GM19025 (cell line): ENCODE results near the gene LILRB2.
"Not testable (repeated sequence)": the region's sequence is repeated elsewhere in the genome, so short reads cannot be mapped to it uniquely, and the experiment has no call there.

ENCODE experiments used
- ATAC-seq: cut with Tn5 transposase; IDR thresholded peaks from one replicate; pipeline ENCODE4 v1.9.1; 2021; ENCODE audit warnings: mild to moderate bottlenecking, low read depth, moderate library complexity; ENCODE audit not compliant: unreplicated experiment

Gene LILRB2

DNA sequence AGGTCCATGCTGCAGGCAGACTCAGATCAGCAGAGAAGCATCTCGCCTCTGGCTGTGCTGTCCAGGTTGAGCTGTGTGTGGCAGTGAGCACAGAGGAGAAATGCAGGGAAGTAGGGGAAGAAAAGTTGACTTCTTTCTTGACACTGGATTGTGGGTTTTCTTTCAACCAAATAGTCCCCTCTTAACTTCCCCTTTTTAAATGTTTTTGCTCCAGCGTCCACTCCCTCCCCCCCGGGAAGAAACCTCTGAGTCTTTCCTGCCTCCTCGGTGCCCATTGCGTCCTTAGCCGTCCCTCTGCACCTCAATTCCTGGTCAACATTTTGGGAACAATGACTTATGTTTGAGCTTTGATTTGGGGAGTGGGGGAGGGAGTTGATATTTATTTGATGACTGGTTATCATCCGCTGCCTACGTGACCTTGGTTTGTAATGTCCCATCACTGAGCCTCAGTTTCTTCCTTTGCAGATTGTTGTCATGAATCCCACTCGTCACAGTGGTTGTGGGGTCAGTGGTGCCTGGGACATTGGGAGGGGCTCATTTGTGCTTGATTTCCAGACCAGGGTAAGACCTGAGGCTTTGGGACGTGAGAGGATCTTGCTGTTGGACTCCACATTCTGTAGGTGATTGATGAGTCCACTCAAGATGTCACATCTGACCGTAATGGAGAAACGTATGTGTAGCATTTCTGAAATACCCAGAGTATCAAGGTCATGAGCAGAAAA is at the start of gene LILRB2:
Gene LILRB2, minus strand, starts transcription at position 104 of the 722 bp plus-strand sequence. CDS start 614 bp downstream, outside the sequence.
- no peak for ATAC-seq

DNA sequence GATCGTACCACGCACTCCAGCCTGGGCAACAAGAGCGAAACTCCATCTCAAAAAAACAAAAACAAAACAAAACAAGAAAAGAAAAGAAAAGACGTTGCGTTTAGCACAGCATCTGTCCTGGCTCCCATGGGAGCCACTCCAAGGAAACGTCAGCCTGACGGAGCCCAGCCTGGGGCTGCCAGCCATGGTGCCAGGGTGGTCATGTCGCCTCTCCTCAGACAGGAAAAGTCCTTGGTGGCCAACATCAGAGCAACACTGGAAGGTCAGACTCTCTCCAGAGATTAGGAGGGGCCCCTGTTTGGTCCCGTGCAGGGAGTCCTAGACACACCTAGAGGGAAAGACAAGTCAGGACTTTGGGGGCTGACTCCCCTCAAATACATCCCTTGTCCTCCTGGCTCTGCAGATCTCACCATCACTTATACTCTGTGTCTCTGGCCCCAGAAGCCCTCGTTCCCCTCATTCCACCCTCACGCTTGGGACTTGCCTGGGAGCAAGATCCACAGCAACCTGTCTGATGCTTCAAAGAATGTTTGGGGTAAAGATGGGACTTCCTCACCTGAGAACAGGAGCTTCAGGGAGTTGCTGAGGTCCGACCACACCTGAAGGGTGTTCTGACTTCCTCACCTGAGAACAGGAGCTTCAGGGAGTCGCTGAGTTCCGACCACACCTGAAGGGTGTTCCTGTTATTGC is 48.7 kb upstream of the LILRB2 start:
- ATAC-seq: no peak

DNA sequence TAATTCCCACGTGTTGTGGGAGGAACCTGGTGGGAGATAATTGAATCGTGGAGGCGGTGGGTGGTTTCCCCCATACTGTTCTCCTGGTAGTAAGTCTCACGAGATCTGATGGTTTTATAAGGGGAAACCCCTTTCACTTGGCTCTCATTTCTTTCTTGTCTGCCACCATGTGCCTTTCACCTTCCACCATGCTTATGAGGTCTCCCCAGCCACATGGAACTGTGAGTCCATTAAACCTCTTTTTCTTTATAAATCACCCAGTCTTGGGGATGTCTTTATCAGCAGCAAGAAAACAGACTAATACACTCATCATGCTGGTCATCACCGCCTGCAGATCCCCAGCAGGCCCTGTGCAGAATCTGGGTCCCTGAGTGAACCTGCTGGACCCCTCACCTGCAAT is 47.9 kb upstream of the LILRB2 start:
- ATAC-seq: not testable (repeated sequence)

DNA sequence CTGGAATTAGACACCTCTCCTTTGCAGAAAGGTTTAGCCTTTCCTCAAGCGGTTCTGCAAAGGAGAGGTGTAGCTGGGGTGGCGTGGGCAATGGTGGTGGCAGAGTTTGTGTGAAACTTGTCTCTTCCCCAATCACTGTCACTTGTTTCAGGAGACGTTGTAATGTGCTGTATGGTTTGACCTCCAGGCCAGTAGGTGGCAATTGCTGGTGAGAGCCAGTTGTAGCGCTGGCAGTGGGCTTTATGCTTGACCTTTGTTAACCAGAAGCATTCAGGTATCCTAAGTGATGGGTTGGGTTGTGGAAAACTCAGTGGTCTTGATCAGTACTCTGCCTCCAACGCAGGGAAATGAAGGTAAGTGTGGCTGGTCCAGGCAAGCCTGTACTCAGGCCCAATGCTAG is 44.7 kb upstream of the LILRB2 start:
- no peak for ATAC-seq

DNA sequence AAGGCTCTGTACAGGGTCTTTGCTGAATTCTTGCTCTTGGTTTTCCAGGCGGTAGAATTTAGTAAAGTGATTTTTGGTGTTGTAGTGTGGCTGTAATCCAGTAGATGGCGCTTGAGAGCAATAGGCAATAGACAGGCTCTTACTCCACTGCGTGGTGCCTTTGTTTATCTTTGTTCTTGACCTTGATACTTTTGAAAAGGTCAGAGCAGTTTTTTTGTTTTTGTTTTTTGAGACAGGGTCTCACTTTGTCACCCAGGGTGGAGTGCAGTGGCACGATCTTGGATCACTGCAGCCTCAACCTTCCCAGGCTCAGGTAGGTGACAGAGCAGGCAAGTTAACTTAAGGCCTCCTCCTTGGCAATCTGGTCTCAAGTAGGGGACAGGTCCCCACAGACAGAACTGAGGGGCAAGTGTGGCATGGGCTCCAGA is 44.3 kb upstream of the LILRB2 start:
- no peak for ATAC-seq

DNA sequence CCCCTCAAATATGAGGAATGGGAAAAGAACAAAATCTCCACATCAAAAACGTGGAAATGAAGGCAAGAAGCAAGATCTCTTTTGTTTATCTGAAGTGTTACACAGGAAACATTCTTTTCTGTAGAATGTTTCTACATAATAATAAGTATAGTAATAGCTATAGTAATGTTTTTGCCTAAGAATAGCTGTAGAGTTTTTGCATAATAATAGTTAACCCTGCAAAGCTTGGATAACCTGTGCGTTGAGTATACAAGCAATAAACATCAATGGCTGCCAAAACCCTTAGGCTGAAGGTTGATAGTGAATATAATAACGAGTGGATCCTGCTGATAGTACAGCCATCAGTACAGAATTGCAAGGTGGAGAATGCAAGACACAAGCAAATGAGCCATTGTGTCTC is 43.2 kb upstream of the LILRB2 start:
- no peak for ATAC-seq

DNA sequence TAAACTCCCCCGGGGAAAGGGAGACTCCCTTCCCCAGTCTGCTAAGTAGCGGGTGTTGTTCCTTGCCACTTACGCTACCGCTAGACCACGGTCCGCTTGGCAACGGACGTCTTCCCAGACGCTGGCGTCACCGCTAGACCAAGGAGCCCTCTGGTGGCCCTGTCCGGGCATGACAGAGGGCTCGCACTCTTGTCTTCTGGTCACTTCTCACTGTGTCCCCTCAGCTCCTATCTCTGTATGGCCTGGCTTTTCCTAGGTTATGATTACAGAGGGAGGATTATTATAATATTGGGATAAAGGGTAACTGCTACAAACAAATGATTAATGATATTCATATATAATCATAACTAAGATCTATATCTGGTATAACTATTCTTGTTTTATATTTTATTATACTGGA is 42.0 kb upstream of the LILRB2 start:
- ATAC-seq: not testable (repeated sequence)

DNA sequence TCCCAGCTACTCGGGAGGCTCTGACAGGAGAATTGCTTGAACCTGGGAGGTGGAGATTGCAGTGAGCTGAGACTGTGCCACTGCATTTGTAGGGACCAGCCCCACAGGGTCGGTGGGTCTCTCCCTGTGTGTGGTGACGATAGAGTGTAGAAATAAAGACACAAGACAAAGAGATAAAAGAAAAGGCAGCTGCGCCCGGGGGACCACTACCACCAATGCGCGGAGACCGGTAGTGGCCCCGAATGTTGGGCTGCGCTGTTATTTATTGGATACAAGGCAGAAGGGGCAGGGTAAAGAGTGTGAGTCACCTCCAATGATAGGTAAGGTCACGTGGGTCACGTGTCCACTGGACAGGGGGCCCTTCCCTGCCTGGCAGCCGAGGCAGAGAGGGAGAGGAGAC is 41.4 kb upstream of the LILRB2 start:
- ATAC-seq: not testable (repeated sequence)

DNA sequence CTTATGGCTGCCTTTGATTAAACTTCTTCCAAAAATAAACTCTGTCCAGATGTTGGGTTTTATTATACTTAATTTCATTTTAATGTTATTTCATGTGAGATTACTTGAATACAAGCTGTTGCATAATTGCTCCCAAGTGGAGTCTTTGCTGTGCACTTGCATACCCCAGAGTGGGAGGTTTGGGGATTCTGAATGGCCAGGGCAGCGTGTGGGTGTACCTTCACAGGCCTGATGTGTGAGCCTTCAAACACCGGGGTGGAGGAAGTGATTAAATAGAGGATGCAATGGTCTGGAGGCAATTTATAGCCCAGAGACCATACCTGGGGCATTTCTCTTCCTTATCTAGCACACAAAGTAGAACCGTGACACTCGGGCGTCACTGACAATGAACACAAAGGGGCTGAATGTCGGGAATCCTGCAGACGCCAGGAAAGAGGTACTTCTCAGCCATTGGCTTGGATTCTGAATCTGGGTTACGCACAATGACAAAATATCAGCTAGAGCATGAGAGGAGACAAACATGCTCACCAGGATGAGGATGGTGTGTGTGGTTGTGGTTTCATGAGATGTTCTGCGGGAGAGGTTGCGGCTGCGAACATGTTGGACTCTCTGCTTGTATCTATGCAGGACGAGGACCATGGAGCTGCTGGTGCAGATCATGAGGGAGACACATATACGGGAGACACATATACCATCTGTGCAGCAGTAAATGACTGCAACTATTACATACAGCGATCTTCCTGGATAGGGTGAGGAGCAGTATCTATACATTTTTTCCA is 39.2 kb upstream of the LILRB2 start:
- no peak for ATAC-seq

DNA sequence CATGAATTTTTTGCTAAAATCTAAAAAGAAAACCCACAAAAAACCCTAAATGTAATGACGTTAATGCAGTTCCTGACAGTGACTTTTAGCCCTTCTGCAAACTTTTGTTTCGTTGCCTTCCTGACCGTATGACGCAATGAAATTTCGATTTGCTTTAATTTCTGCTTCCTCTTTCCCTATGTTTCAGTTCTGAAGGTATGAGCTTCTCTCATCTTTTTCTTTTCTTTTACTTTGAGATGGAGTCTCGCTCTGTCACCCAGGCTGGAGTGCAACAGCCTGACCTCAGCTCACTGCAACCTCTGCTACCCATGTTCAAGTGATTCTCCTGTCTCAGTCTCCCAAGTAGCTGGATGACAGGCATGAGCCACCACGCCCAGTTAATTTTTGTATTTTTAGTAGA is 38.1 kb upstream of the LILRB2 start:
- no peak for ATAC-seq

DNA sequence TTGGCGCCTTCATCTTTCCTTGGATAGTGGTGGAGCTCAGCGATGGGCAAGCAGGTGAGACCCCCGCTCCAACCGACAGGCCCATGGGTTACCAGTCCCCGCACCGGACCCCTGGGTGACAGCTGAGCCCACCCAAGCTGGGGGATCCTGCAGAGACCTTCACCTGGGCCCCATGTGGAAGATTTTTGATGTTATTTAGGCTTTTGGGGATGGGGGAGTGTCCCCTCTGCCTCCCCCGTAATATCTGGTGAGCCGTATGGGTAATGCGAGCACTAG is 37.0 kb upstream of the LILRB2 start:
- ATAC-seq: no peak

DNA sequence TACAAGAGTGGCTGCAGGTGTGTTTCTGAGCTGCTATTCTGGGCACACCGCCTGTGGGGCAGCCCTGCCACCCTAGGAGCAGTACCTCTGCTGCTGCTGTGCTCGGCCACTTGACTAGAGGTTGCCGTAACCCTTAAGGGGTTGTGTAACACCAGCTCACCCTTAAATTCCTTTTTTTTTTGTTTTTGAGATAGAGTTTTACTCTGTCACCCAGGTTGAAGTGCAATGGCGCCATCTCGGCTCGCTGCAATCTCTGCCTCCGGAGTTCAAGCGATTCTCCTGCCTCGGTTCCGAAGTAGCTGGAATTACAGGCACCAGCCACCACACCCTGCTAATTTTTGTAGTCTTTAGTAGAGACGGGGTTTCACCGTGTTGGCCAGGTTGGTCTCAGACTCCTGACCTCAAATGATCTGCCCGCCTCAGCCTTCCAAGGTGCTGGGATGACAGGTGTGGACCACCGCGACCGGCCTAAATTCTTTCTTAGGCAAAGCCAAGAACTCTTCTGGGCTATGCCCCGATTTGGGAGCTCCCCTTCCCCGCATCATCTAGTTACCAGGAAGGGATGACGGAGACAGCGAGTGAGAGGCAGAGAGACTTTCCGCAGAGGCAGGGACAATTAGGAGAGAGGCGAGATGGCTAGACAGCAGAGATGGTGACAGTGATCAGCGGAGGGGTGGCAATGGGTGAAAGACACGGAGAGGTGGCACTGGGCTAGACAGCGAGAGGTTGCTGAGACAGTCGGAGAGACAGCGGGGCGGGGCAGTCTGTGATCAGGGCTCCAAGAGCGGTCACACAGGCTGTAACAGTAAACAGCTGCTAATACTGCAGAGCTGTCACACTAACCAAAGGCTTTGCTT is 36.4 kb upstream of the LILRB2 start:
- no peak for ATAC-seq

DNA sequence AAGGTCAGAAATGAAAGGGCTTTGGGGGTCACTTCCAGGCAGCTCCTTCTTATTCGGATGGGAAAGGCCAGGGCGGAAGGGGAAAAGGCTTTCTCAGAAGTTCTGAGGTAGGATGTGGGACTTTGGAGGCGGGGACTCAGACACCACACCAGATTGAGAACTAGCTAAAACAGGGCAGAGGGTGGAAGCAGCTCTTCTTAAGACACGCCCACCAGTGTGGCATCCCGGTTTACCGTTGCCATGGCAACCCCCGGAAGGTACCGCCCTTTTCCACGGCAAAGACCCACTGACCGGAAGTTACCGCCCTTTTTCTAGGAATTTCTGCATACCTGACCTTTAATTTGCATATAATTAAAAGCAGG is 35.8 kb upstream of the LILRB2 start:
- no peak for ATAC-seq

DNA sequence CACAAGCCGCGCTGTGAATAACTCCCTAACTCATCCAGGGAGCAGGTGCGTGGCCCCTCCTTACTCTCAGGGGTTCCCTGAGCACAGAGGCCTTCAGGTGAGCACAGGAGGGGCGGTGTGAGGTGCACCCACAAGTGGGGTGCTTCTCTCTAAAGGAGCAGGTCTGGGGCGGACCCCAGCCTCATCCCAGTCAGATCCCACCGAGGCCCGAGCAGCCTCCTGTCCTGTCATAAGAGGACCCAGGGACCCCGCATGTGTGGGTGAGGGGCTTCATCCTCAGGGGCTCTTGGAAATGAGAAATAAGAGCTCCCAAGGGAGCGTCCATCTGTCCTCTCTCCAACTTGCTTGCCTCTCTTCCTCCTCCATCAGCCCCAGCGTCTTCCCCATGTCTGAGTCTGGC is 35.0 kb upstream of the LILRB2 start:
- no peak for ATAC-seq

DNA sequence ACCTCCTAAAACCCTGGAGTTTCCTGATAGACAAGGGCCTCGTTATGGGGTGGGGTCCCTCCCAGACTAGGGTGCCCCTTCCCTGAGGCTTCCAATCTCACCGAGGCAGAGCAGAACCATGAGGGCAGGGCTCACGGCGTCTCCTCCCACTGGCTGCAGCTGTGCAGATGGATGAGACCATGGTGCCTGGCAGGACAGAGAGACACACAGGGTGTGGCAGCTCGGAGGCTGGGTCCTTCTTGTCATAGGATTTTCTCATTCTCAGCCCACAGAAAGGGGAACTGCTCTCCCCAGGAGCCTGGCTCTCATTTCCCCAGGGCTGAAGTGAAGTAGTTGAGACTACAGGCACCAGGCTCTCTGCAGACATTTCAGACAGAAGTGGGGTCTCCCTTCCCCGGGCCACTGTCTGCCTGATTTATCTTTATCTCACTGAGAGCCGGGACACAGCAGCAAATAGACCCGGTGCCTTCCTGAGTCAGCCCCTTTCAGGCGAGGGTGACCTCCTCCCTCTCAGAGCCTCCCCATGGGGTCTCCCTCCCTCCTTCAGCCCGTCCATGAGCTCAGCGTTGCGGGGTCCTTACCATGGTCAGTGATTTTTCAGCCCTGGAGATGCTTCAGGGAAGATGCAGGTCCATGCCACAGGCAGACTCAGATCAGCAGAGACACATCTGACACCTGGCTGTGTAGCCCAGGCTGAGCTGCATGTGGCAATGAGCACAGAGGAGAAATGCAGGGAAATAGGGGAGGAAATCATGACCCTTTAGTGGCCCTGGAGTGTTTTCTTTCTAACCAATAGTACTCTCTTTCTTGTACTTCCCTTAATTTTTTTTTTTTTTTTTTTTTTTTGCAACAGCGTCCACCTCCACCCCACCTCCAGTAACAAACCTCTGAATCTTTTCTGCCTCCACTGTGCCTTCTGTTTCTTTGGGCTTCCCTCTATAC is 31.8 kb upstream of the LILRB2 start, which contains the start of gene LILRA5:
Gene LILRA5, minus strand, starts transcription at position 731 of the 942 bp plus-strand sequence. Its CDS starts 147 bp downstream, at position 584.
- no peak for ATAC-seq

DNA sequence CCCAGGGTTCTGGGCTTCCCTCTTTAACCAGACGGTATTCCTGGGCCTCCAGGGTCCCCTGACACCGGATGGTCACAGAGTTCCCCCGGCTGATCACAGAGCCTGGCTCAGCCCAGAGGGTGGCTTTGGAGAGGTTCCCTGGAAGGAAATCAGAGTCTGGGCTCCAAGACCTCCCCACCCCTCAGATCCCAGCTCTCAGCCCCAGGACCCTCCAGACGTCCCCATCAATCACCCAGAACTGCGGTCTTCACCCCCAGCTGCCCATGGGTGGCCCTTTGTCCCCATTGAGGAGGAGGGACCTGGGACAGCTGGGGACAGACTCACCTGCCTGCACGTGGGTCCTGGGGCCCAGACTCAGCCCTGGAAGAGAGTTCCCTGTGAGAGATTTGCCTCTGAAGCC is 31.1 kb upstream of the LILRB2 start:
- ATAC-seq: no peak

DNA sequence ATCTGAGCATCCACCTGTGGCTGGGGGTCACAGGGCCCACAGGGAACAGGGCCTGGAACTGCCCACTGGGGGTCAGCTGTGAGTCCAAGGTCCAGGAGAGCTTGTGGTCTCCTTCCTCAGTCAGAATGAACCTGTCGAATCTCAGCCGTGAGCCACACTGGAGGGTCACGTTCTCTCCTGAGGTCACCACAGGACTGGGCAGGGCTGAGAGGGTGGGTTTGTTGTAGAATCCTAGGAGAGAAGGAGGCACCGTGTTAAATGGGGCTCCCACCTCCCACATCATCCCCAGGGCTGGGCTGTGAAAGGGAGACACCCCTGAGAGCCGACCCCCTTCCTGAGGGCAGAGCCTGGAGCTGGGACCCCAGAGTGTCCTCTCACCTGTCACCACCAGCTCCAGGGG is 30.6 kb upstream of the LILRB2 start:
- no peak for ATAC-seq

DNA sequence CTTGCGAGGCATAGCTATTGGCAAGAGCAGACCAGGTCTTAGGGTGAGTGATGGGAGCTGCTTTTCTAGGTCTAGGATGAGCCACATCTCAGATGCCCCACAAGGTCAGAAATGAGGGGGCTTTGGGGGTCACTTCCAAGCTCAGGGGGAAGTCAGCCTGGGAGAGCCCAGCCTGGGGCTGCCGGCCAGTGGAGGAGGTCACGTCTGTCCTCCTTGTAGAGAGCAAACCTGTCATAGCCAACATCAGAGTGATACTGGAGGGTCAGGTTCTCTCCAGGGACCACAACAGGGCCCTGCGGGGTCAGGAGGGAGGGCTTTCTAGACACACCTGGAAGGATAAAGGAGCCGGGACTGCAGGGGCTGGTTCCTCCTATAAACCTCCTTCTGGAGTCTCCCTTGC is 29.6 kb upstream of the LILRB2 start:
- ATAC-seq: no peak

DNA sequence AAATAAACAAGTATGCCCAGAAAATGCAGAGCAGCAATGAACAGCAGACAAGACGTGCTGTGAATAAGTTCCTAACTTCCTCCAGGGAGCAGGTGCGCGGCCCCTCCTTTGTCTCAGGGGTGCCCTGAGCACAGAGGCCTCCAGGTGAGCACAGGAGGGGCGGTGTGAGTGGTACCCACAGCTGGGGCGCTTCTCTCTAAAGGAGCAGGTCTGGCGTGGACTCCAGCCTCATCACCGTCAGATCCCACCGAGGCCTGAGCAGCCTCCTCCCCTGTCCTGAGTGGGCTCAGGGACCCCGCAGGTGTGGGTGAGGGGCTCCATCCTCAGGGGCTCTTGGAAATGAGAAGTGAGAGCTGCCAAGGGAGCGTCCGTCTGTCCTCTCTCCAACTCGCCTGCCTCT is 28.9 kb upstream of the LILRB2 start:
- no peak for ATAC-seq
